T-cell (primary cell): ENCODE measurements around the gene PKM. TPM values are rescaled to one million over a fixed set of nuclear protein-coding genes. Genes with fewer than 3 reads are reported as not detected.

Experiments used
- ATAC-seq, 4 experiments: fragments of 200-7000 bp in 3 of 4; fragments of 150-1000 bp in 1 of 4; cut with Tn5 transposase; replicated peaks in 1 of 4; 1 replicate in 3 of 4; 2 replicates in 1 of 4; pipeline ENCODE4 v1.10.0; 2021; ENCODE audit warnings: moderate library complexity in 3 of 4, mild to moderate bottlenecking in 2 of 4, moderate number of reproducible peaks in 1 of 4
- CTCF ChIA-PET, 2 donors: fragments of 300-600 bp; sonication (Branson Sonifier 250); formaldehyde crosslinking; loops; one replicate each; lab custom pipeline; 2022; ENCODE audit warnings: antibody characterized with exemption in 2 of 2; lab: Charles Lee
- POLR2A ChIA-PET, 2 donors: fragments of 300-600 bp; sonication (Branson Sonifier 250); formaldehyde crosslinking; loops; one replicate each; lab custom pipeline; 2022; ENCODE audit warnings: antibody characterized with exemption in 2 of 2; lab: Charles Lee
- DNase-seq, 35 experiments: peaks; one replicate each; pipeline versions ENCODE4 v3.0.0 to v3.0.0-alpha.2; 2013 to 2023
- H3K27ac ChIP-seq: one replicate; pipeline ENCODE4 v1.5.1; 2013; ENCODE audit warnings: low read length
- H3K27me3 ChIP-seq, 2 experiments: replicated peaks in 1 of 2; 1 replicate in 1 of 2; 2 replicates in 1 of 2; pipeline versions ENCODE4 v1.6.1 to v1.7.0; 2013; ENCODE audit warnings: low read length in 1 of 2, mixed read lengths in 1 of 2; ENCODE audit not compliant: control insufficient read depth in 2 of 2, insufficient read depth in 2 of 2; ENCODE audit errors: extremely low read depth in 1 of 2
- H3K36me3 ChIP-seq, 2 donors: 1 replicate in 1 of 2; 2 replicates in 1 of 2; pipeline versions ENCODE4 v1.6.1 to v1.7.0; 2013; ENCODE audit warnings: low read length in 1 of 2; ENCODE audit not compliant: control insufficient read depth in 2 of 2, insufficient read depth in 1 of 2; ENCODE audit errors: extremely low read depth in 1 of 2
- H3K4me1 ChIP-seq, 2 experiments: 1 replicate in 1 of 2; 2 replicates in 1 of 2; pipeline versions ENCODE4 v1.6.1 to v1.7.0; 2013; ENCODE audit warnings: low read length in 2 of 2, mixed read lengths in 1 of 2; ENCODE audit not compliant: insufficient read depth in 2 of 2, control insufficient read depth in 1 of 2; ENCODE audit errors: extremely low read depth in 1 of 2
- H3K4me3 ChIP-seq, 2 donors: 1 replicate in 1 of 2; 2 replicates in 1 of 2; pipeline versions ENCODE4 v1.5.1 to v1.7.0; 2013; ENCODE audit warnings: mild to moderate bottlenecking in 2 of 2, low read length in 1 of 2, moderate library complexity in 1 of 2; ENCODE audit not compliant: control insufficient read depth in 1 of 2; ENCODE audit errors: extremely low read depth in 1 of 2
- H3K9me3 ChIP-seq: 2 replicates; pipeline ENCODE4 v1.7.0; 2013
- H3K27ac Mint-ChIP-seq, 2 donors: one replicate each; pipeline ENCODE4 v1.8.0; 2020 to 2021; ENCODE audit warnings: mild to moderate bottlenecking in 2 of 2, mixed read lengths in 2 of 2
- H3K27me3 Mint-ChIP-seq, 2 donors: one replicate each; pipeline ENCODE4 v1.8.0; 2021 to 2022; ENCODE audit warnings: mixed read lengths in 2 of 2
- H3K36me3 Mint-ChIP-seq: one replicate; pipeline ENCODE4 v1.8.0; 2021; ENCODE audit warnings: mixed read lengths
- H3K4me1 Mint-ChIP-seq, 3 donors: one replicate each; pipeline ENCODE4 v1.8.0; 2020 to 2022; ENCODE audit warnings: mixed read lengths in 3 of 3, mild to moderate bottlenecking in 1 of 3
- H3K4me3 Mint-ChIP-seq, 3 donors: one replicate each; pipeline ENCODE4 v1.8.0; 2020 to 2022; ENCODE audit warnings: mild to moderate bottlenecking in 3 of 3, mixed read lengths in 3 of 3, moderate library complexity in 3 of 3
- H3K9me3 Mint-ChIP-seq, 3 donors: one replicate each; pipeline ENCODE4 v1.8.0; 2020 to 2022; ENCODE audit warnings: mixed read lengths in 3 of 3
- WGBS: methylation state at CpG from one replicate; pipeline ENCODE4 v1.1.5; 2013; ENCODE audit warnings: missing lambda C conversion rate; ENCODE audit not compliant: insufficient coverage; 5-methylcytosine and 5-hydroxymethylcytosine counted together
- total RNA-seq, 35 experiments: library from RNA in 6 of 35; stranded (reverse) in 6 of 35; fragments of 120-200 nt in 1 of 35; gene quantifications; one replicate each; pipeline versions ENCODE4 v1.2.1 to v1.2.4 and lab custom pipeline; 2013 to 2026

The PKM gene
- total RNA-seq, 5 donors from 2014 or later (not counting 1 experiment from before 2014, with no cell fraction given), result 293 to 412 (median 370) TPM

DNA sequence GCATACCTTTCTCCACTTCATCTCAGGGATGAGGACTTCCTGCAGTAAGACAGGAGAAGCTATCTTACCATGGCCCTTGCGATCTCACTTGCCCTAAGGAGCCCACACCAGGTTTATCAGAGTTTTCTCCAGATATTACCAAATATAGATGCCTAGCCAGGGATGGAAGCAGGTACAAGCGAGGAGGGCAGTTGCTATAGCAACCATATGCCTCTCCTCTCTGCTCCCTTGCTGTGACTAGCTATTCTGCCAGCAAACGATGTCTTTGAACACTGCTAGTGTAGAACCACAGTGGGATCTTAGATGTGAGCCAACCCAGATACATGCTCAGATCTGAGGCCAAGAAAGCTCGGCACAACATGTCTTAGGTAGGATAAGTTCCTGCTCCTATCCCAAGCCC is 67.3 kb downstream of the PKM start:
- H3K27ac Mint-ChIP-seq, result no peak overlapping the region

DNA sequence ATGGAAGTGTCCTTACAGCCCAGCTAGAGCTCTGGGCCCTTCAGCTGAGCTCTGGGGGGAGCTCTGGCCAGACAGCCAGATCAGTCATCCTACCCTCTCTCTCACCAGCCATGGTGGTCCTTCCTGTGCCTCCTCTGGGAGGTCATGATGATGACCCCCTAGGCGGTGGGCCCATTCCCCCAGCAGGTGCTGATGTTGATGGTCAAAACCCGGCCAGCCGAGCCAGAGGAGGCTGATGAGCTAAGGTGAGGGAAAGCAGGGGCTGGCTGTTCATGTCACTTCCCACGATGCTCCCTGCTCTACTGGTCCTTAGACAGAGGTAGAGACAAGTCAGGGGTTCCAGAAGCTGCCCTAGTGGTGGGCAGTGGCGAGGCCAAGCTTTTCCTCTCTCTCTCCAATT is 68.4 kb downstream of the PKM start:
- 86% methylated on average over 5 of the region's 5 CpGs for WGBS
- POLR2A ChIA-PET, result no interaction called here
- CTCF ChIA-PET, result no interaction called here

More for the DNA sequence above, 67.3 kb downstream of the PKM start:
- Mint-ChIP-seq H3K9me3 (no peaks in the 10 kb centered on the region), H3K4me1 (peaks cover 5 to 7% (median 6%) of the 10 kb centered on the region in 3 donors), H3K4me3 (no peak overlapping the region), H3K36me3 (no peaks in the 10 kb centered on the region), H3K27me3 (peaks cover 0 to 7% of the 10 kb centered on the region in 2 donors)
- ATAC-seq (no peak), DNase-seq (no peak)
- Histone ChIP-seq H3K4me3 (no peak overlapping the region), H3K36me3 (no peaks in the 10 kb centered on the region), H3K27ac (no peak overlapping the region), H3K4me1 (peaks cover 5 to 7% of the 10 kb centered on the region in 2 experiments), H3K27me3 (peaks cover 0 to 17% of the 10 kb centered on the region in 2 experiments), H3K9me3 (no peaks in the 10 kb centered on the region)
- ChIA-PET CTCF (no interaction called here), POLR2A (no interaction called here)
- 70% methylated on average over 3 of the region's 4 CpGs for WGBS

DNA sequence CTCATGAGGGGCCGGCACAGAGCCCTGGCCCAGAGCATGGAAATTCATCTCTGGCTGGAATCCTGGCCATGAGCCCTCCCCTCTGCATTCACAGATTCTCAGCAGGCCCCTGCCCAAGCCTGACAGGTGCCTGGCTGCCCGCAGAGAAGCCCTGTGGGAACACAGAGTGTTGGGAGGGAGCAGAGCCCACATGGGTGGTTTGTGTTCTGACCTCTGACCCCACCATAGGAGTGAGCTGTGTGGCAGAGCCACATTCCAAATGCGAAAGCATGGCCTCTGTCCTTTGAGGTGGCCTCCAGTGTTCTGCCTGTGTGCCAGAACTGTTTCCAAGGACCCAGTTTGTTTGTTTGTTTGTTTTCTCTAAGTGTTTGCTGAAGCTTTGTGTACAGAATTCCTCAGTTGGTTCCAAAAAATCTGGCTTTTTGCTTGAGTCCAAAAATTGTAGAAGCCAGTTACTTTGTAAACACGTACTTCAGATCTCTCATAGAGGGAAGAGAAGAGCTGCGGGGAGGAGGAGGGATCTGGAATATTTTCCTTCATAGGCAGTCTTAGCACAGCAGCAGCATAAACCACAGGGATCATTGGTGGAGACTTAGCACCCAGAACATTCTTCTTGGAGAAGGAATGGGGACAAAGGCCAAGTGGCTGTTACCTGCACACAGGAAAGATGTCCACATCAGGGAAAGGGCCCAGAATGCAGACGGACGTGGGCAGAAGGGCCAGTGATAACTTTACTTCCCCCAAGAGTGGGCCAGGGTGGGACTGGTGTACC is 69.4 kb downstream of the PKM start:
- ChIA-PET POLR2A (no interaction called here), CTCF (no interaction called here)
- Mint-ChIP-seq H3K36me3 (no peaks in the 10 kb centered on the region), H3K27me3 (peaks cover 0 to 4% of the 10 kb centered on the region in 2 donors), H3K4me1 (no peaks in the 10 kb centered on the region), H3K4me3 (no peak overlapping the region), H3K9me3 (no peaks in the 10 kb centered on the region), H3K27ac (no peak overlapping the region)
- ATAC-seq (no peak), DNase-seq (no peak)
- Histone ChIP-seq H3K27me3 (no peaks in the 10 kb centered on the region), H3K9me3 (no peaks in the 10 kb centered on the region), H3K4me3 (no peak overlapping the region), H3K4me1 (no peaks in the 10 kb centered on the region), H3K27ac (no peak overlapping the region), H3K36me3 (no peaks in the 10 kb centered on the region)
- WGBS, result 76% methylated on average over 3 of the region's 7 CpGs

More for the DNA sequence above, 68.4 kb downstream of the PKM start:
- no peaks in the 10 kb centered on the region for H3K36me3 ChIP-seq
- no peaks in the 10 kb centered on the region for H3K4me1 ChIP-seq
- Mint-ChIP-seq H3K36me3 (no peaks in the 10 kb centered on the region), H3K4me3 (no peak overlapping the region), H3K9me3 (no peaks in the 10 kb centered on the region), H3K27me3 (peaks cover 0 to 5% of the 10 kb centered on the region in 2 donors), H3K27ac (no peak overlapping the region), H3K4me1 (no peaks in the 10 kb centered on the region)
- H3K27ac ChIP-seq, result no peak overlapping the region
- no peak for DNase-seq
- no peak overlapping the region for H3K4me3 ChIP-seq
- H3K27me3 ChIP-seq, result peaks cover 0 to 8% of the 10 kb centered on the region in 2 experiments
- no peaks in the 10 kb centered on the region for H3K9me3 ChIP-seq
- ATAC-seq, result no peak

DNA sequence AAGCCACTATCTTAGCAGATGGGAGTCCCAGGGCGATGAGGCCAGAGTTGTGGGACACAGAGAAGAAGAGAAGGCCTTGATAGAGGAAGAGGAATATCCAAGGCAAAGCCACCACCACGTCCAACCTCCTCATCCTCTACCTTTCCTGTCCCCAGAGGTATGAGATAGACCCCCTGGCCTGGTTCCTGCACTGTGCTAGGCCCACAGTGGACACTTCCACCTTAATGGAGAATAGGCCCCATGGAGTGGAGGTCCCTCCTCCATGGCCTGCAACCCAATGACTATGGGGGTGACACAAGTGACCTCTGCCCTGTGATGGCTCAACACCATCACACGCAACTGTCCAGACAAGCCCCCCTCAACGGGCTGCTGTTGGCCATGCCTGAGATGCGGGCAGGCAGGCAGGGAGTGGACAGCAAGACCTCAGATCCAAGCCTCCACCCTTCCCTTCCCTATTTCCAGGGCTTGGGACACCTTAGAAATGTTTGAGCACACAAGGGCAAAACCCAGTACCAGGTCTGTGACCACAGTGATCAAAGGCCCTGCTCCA is 70.2 kb downstream of the PKM start:
- no peaks in the 10 kb centered on the region for H3K36me3 ChIP-seq
- ATAC-seq (no peak), DNase-seq (no peak)
- WGBS, result 88% methylated on average over 3 of the region's 5 CpGs
- peaks cover 0 to 2% of the 10 kb centered on the region in 2 experiments for H3K4me1 ChIP-seq
- Mint-ChIP-seq H3K4me3 (no peak overlapping the region), H3K27me3 (peaks cover 0 to 2% of the 10 kb centered on the region in 2 donors), H3K27ac (no peak overlapping the region), H3K4me1 (peaks cover 0 to 2% (median 2%) of the 10 kb centered on the region in 3 donors), H3K36me3 (no peaks in the 10 kb centered on the region), H3K9me3 (no peaks in the 10 kb centered on the region)
- H3K4me3 ChIP-seq, result no peak overlapping the region
- H3K27me3 ChIP-seq, result peaks cover 0 to 6% of the 10 kb centered on the region in 2 experiments
- POLR2A ChIA-PET, result no interaction called here
- H3K9me3 ChIP-seq, result no peaks in the 10 kb centered on the region
- H3K27ac ChIP-seq, result no peak overlapping the region
- CTCF ChIA-PET, result no interaction called here

DNA sequence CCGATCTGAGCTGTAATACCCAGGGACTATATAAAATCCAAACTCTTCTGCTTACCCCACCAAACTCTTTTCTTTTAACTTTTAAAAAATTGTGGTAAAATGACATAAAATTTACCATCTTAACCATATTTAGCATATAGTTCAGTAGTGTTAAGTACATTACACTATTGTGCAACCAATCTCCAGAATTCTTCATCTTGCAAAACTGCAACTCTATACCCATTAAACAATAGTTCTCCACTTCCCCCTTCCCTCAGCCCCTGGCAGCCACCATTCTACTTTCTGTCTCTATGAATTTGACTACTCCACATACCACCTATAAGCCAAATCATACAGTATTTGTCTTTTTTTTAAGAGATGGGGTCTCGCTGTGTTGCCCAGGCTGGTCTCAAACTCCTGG is 74.1 kb downstream of the PKM start:
- no peaks in the 10 kb centered on the region for H3K36me3 ChIP-seq
- Mint-ChIP-seq H3K27ac (no peak overlapping the region), H3K27me3 (peaks cover 0 to 4% of the 10 kb centered on the region in 2 donors), H3K36me3 (no peaks in the 10 kb centered on the region), H3K4me3 (no peak overlapping the region), H3K9me3 (no peaks in the 10 kb centered on the region), H3K4me1 (peaks cover 4 to 8% (median 6%) of the 10 kb centered on the region in 3 donors)
- ChIA-PET POLR2A (no interaction called here), CTCF (interaction anchor here (0.5 to 2.7 kb wide), 13 partner anchors 77 to 1558 kb away, joined by 3 to 58 read pairs (median 4); no protein-coding TSS in a partner anchor)
- H3K9me3 ChIP-seq, result no peaks in the 10 kb centered on the region
- no peak for ATAC-seq
- no peak overlapping the region for H3K27ac ChIP-seq
- peaks cover 0 to 6% of the 10 kb centered on the region in 2 experiments for H3K4me1 ChIP-seq
- H3K4me3 ChIP-seq, result no peak overlapping the region
- peaks cover 0 to 13% of the 10 kb centered on the region in 2 experiments for H3K27me3 ChIP-seq
- no CpG with 5 or more reads among the region's 2 CpGs for WGBS
- no peak for DNase-seq

DNA sequence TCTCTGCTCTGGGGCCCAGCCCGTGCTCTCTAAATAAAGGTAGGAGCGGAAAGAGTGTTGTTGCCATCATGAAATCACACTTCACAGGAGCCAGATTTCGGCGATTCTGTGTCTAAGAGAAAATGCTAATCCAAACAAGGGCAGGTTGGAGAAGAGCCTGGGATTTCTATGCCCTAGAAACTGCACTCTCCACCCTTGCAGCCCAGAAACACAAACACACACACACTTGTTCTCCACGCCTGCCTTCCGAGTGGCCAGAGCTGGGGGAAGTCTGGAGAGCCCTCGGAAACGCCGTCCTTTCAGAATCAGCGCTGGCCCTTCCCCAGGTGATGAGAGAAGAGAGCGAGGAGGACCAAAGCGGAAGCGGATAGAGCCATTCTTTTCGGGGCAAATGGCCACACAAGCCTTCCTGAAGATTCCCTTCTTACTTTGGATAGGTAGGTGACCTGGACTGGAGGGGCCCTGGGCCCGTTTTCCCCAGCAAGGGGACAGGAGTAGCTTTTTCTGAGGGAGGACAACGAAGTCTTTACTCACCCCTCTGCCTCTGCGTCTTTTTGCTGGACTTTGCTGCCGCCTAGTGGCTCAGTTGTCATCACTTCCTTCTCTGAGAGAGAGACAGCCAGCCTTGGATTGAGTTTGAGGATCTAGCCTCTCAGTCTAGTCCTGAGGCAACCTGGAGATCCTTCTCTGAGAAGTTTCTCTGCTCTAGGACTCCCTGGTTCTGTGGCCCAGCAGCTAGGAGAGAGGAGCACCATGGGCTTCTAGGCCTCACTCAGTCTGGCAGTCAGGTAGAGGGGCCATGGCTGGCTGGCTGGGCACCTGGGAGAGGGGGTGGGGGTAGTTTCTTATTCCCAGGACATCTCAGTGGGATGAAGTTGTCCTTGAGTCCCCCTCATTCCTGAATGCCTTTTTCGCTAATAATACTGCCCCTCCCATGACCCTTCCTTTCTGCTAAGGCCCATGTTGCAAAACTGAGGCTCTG is 75.1 kb downstream of the PKM start:
- DNase-seq, result peak; percentile 51 to 85 (median 74)
- Histone ChIP-seq H3K27ac (no peak overlapping the region), H3K4me1 (peaks cover 0 to 6% of the 10 kb centered on the region in 2 experiments), H3K4me3 (peak overlapping the region; percentile 20 to 62), H3K9me3 (no peaks in the 10 kb centered on the region), H3K27me3 (peaks cover 0 to 13% of the 10 kb centered on the region in 2 experiments), H3K36me3 (no peaks in the 10 kb centered on the region)
- ChIA-PET POLR2A (no interaction called here), CTCF (interaction anchor here (0.5 to 2.7 kb wide), 14 partner anchors 11 to 690 kb away, joined by 3 to 58 read pairs (median 4); no protein-coding TSS in a partner anchor)
- H3K4me3 Mint-ChIP-seq, result peak overlapping the region; percentile 60 to 80 (median 75)
- no peak overlapping the region for H3K27ac Mint-ChIP-seq
- H3K4me1 Mint-ChIP-seq, result peaks cover 4 to 8% (median 6%) of the 10 kb centered on the region in 3 donors
- 17% methylated on average over 7 of the region's 19 CpGs for WGBS
- H3K9me3 Mint-ChIP-seq, result no peaks in the 10 kb centered on the region
- peak; percentile 79 to 86 (median 84) for ATAC-seq
- no peaks in the 10 kb centered on the region for H3K36me3 Mint-ChIP-seq
- H3K27me3 Mint-ChIP-seq, result peaks cover 0 to 4% of the 10 kb centered on the region in 2 donors
